ENCODE data around the gene PLSCR1.

- TF ChIP-seq, protein P1, sequence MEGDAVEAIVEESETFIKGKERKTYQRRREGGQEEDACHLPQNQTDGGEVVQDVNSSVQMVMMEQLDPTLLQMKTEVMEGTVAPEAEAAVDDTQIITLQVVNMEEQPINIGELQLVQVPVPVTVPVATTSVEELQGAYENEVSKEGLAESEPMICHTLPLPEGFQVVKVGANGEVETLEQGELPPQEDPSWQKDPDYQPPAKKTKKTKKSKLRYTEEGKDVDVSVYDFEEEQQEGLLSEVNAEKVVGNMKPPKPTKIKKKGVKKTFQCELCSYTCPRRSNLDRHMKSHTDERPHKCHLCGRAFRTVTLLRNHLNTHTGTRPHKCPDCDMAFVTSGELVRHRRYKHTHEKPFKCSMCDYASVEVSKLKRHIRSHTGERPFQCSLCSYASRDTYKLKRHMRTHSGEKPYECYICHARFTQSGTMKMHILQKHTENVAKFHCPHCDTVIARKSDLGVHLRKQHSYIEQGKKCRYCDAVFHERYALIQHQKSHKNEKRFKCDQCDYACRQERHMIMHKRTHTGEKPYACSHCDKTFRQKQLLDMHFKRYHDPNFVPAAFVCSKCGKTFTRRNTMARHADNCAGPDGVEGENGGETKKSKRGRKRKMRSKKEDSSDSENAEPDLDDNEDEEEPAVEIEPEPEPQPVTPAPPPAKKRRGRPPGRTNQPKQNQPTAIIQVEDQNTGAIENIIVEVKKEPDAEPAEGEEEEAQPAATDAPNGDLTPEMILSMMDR (IDR thresholded peaks at IDR 0.05), result no peak
- no peak for TF ChIP-seq POLR2AphosphoS5 (IDR thresholded peaks at IDR 0.05)
Measured at GRCh38 chr3:146521394-146521793, 23.0 kb downstream of the PLSCR1 start.
